ENCODE results near the gene CLTRN. TPM values are rescaled to one million over a fixed set of nuclear protein-coding genes. Genes with fewer than 3 reads are reported as not detected.

CLTRN gene
- total RNA-seq, 2 donors from 2014 or later: 0.28 to 0.70 TPM

DNA sequence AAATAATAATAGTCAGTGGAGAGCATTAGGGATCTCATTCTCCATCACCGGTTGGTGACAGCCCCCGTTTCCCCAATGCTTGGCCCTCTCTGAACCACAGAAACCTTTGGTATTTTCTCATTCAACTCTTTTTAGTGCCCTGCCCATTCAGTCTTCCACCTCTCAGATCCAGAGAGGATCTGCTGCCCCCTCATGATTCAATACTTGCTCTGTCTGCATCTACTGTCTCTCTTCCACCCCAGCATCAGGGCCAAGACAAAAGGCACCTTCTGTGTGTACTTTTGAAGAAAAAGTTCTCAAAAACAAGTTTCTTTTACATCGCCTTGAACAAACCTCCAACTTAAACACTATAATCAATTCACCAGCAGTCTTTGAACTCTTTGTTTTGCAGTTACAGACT is 19.3 kb downstream of the CLTRN start:
- H3K36me3 ChIP-seq: no peaks in the 10 kb centered on the region
- TF ChIP-seq, protein P1, sequence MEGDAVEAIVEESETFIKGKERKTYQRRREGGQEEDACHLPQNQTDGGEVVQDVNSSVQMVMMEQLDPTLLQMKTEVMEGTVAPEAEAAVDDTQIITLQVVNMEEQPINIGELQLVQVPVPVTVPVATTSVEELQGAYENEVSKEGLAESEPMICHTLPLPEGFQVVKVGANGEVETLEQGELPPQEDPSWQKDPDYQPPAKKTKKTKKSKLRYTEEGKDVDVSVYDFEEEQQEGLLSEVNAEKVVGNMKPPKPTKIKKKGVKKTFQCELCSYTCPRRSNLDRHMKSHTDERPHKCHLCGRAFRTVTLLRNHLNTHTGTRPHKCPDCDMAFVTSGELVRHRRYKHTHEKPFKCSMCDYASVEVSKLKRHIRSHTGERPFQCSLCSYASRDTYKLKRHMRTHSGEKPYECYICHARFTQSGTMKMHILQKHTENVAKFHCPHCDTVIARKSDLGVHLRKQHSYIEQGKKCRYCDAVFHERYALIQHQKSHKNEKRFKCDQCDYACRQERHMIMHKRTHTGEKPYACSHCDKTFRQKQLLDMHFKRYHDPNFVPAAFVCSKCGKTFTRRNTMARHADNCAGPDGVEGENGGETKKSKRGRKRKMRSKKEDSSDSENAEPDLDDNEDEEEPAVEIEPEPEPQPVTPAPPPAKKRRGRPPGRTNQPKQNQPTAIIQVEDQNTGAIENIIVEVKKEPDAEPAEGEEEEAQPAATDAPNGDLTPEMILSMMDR (IDR thresholded peaks at IDR 0.05): no peak
- no peaks in the 10 kb centered on the region for H3K4me1 ChIP-seq
- H3K4me3 ChIP-seq: no peak overlapping the region
- no peak for DNase-seq (ENCODE audit: low spot score)
- no peaks in the 10 kb centered on the region for H3K27me3 ChIP-seq
- H3K27ac ChIP-seq: no peak overlapping the region
- no peaks in the 10 kb centered on the region for H3K9me3 ChIP-seq

DNA sequence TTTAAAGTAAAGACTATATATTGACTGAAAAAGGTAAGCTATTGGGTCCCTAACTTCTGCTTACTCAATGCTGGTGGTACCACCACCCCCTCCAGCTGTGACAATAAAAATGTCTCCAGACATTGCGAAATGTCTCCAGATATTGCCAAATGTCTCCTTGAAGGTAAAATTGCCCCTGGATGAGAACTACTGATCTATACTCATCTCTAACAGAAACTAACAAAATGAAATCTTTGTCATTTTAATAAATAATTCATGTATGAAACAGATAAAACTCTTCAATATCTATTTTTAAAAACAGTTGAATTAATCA is 20.1 kb downstream of the CLTRN start:
- Histone ChIP-seq H3K27ac (no peak overlapping the region), H3K9me3 (no peaks in the 10 kb centered on the region), H3K36me3 (no peaks in the 10 kb centered on the region), H3K27me3 (no peaks in the 10 kb centered on the region), H3K4me1 (no peaks in the 10 kb centered on the region), H3K4me3 (no peak overlapping the region)
- TF ChIP-seq, protein P1 (IDR thresholded peaks at IDR 0.05): no peak
- no peak for DNase-seq (ENCODE audit: low spot score)

DNA sequence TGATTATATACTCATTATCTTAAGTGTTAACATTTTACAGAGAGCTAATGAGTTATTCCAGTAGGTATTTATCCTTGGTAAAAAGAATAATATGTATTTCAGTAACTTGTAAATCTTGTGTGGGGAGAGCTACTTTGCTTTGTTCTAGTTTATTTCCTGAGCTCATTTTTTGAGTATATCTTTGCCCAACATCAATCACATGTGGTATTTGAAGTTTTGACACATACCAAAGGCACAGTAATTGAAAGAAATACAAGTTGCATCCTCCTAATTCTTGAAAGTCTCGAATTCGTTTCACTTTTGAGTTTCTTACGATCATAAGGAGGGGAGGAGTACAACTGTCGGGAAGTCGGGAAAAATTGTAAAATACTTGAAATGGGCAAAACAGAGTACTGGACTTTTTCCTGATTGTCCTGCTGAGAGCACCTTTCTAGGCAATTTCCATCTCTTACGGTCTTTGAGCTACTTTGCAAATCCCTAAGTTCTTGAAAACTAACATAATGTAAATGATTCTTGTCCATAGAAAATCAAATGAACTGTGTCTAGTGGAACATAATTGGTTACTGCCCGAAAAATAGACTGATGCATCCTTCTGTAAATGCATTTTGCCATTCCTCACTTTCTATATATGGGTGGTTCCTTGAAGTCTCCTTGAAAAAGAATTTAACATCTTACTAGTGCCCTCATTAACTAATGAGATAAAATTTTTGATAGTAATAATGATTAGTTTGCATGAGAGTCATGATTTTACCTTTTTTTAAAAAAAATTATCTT is 20.6 kb downstream of the CLTRN start:
- no peak overlapping the region for H3K4me3 ChIP-seq
- no peaks in the 10 kb centered on the region for H3K36me3 ChIP-seq
- TF ChIP-seq, protein P1 (IDR thresholded peaks at IDR 0.05): no peak
- no peaks in the 10 kb centered on the region for H3K27me3 ChIP-seq
- no peaks in the 10 kb centered on the region for H3K4me1 ChIP-seq
- no peaks in the 10 kb centered on the region for H3K9me3 ChIP-seq
- no peak for DNase-seq (ENCODE audit: low spot score)
- no peak overlapping the region for H3K27ac ChIP-seq

DNA sequence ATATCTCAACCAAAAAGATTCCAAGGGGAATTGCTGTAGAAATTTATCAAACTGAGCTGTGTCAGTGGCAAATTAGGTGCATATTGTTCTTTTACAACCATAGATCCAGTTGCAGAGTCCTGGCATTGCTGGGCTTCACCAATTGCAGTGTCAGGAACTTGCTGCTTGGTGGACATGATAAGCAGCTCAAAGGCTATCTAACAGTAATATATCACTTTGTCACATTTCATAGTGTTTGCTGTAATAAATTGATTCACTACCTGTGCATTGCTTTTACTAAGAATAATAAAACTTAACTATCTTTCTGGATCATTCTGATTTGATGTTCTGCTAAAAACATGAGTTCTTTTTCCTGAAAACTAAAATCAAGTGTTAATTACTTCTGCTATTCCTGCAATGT is 33.0 kb downstream of the CLTRN start:
- TF ChIP-seq, protein P1 (IDR thresholded peaks at IDR 0.05): no peak
- H3K36me3 ChIP-seq: no peaks in the 10 kb centered on the region
- no peak overlapping the region for H3K27ac ChIP-seq
- no peaks in the 10 kb centered on the region for H3K27me3 ChIP-seq
- H3K4me1 ChIP-seq: no peaks in the 10 kb centered on the region
- H3K9me3 ChIP-seq: peaks cover 0 to 7% of the 10 kb centered on the region in 2 donors
- DNase-seq (ENCODE audit: low spot score): no peak
- no peak overlapping the region for H3K4me3 ChIP-seq

DNA sequence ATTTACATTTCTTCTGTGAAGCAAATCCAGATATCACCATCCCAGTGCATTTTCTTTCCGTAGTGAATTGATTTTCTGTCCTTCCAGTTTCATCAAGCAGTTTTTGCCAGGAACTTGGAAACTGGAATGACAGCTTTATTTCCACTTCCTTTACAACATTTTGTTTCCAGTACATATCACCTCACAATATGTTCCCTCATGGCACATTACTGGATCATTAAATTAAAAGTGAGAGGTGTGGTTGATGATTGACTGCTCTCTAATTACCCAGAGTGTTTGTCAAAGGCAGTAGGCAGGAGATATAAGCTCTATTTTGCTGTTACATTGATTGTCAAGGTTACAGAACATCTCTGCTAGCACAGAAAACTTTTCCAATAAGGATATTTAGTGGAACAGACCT is 41.6 kb downstream of the CLTRN start:
- DNase-seq (ENCODE audit: low spot score): no peak
- Histone ChIP-seq H3K4me3 (no peak overlapping the region), H3K27ac (no peak overlapping the region), H3K9me3 (peaks cover 0 to 4% of the 10 kb centered on the region in 2 donors), H3K36me3 (no peaks in the 10 kb centered on the region), H3K27me3 (no peaks in the 10 kb centered on the region), H3K4me1 (no peaks in the 10 kb centered on the region)
- TF ChIP-seq, protein P1 (IDR thresholded peaks at IDR 0.05): no peak
